LHCN-M2 (cell line): Measurements from ENCODE around the gene LRRK1. TPM values are rescaled to one million over a fixed set of nuclear protein-coding genes. Genes with fewer than 3 reads are reported as not detected.

Source experiments
- DNase-seq: peaks from one replicate; pipeline ENCODE4 v3.0.0-alpha.2; 2012; ENCODE audit warnings: low read depth
- total RNA-seq: library from RNA; depleted of rRNA; stranded (reverse); fragments of >200 nt; gene quantifications from 2 replicates; pipeline ENCODE4 v1.2.3, GENCODE V29; 2014

The LRRK1 gene
- total RNA-seq, 1 experiment from 2014 or later = 0.17 TPM

GRCh38 chr15:100890051-100890720 lies 29.0 kb upstream of the LRRK1 start:
- no peak for DNase-seq

DNA sequence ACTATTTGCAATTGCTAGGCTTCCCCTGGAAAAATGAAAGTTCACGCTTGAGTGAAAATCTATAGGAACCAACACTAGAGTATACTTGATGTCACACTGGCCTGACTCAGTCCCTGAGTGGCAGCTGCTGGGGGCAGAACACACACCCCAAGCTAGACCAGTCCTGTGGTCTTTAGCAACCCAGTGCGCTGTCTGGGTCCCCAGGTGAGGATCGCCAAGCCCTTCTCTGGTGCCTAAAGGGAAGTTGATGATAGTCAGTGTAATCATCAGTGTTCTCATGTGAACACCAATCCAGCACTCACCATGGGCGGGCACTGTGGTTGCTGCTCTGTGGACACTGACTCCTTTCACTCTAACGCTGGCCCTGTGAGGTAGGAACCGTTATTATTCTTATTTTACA lies 28.3 kb upstream of the LRRK1 start:
- DNase-seq = no peak

GRCh38 chr15:100891307-100892012 lies 27.7 kb upstream of the LRRK1 start:
- no peak for DNase-seq

DNA sequence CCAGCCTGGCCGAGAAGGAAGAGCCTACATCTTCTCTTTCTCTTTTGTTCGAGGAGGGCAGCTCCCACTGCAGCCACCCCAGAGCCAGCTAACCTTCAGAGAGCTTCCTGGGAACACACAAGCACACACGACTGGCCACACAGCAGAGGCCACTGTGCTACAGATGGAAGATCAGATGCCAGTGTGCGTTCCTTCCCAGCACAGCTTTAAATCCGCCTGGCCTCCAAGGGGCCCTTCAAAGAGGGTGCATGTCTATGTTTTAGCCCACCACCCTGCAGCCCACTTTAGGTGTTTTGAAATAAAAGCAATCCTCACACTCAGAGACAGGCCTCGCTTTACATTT lies 27.2 kb upstream of the LRRK1 start:
- DNase-seq = no peak

- DNase-seq = no peak
These were observed 25.7 kb upstream of the LRRK1 start for GRCh38 chr15:100893261-100893963.

DNA sequence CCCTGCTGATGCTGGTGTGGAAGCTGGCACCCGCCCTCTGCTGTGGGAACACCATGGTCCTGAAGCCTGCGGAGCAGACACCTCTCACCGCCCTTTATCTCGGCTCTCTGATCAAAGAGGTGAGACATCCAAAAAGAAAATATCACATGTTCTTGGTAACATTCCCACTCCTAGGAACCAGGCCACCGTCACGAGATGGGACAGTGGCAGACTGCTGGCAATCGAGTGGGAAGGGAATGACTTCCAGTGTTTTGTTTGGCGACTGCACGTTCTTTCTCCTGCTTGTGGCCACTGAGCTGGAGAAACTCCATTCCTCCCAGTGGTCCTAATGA lies 25.2 kb upstream of the LRRK1 start:
- no peak for DNase-seq

GRCh38 chr15:100895721-100896120 lies 23.4 kb upstream of the LRRK1 start:
- no peak for DNase-seq

- DNase-seq = no peak
These were observed 21.7 kb upstream of the LRRK1 start for GRCh38 chr15:100897221-100898151.

DNA sequence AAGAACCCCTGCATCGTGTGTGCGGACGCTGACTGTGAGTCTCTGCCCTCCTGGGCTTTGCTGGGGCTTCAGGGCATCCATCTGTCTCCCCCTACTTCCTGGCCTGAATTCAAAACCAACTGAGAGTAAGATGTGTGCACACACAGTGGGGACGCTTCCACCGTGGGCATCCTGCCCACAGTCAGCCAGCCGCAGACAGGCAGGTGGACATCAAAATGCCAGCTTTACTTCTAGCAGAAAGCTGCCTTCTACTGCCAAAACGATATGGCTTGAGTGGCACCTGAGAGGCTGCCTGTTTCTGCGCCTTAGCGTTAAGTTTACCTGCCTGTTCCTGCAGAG lies 21.0 kb upstream of the LRRK1 start:
- no peak for DNase-seq

DNA sequence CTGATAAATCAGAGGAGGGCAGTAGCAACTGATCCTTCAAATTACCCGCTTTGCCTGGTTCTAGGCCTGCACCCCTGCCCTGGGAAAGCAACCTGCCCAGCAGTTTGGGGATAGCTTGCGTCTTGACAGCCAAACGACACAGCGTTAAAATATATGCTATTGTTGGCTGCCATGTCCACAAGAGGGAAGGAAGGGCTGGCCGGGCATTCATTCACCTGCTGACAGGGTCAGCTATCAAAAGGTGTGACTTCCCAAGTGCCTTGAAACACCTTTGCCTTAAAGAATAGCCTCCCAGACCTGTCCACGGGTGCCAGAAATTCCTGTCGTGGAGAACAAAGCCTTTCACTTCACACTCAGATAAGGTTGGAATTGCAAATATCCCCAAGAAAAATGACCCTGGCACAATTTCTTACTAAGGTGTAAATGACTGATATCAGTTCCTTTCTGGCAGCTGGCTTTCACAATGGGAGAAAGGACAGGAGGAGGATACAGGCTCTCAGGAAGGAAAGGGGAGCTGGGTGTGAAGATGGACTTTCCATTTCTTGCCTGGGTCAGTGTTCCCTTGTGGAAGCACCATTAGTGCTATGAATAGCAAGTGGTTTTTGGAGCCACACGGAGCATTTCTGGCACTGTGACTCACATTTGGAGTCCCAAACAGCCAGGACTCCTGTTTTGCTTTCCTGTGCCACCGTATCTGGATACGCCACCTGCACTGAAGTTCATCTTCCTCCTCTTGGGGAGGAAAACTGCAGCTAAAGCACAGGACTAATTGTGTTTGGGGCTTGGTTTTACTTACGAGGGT lies 20.3 kb upstream of the LRRK1 start:
- no peak for DNase-seq

DNA sequence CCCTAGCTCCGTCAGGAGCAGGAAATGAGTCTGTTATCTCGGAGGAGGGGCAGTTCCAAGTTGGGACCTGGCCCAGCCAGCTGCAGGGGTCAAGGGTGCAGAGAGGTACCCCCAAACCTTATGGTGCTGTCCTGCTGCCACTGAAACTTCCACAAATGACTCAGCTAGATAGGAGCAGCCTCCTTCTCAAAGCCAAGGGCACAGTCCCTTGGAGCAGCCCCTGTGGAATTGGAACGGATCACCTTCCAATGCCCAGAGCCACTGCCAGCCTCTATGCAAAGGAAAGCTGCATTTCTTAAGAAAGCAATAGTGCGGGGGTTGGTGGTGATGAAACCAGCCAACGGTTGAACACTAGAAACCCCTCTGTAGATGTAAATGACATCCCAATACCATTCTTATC lies 19.6 kb upstream of the LRRK1 start:
- DNase-seq = no peak

DNA sequence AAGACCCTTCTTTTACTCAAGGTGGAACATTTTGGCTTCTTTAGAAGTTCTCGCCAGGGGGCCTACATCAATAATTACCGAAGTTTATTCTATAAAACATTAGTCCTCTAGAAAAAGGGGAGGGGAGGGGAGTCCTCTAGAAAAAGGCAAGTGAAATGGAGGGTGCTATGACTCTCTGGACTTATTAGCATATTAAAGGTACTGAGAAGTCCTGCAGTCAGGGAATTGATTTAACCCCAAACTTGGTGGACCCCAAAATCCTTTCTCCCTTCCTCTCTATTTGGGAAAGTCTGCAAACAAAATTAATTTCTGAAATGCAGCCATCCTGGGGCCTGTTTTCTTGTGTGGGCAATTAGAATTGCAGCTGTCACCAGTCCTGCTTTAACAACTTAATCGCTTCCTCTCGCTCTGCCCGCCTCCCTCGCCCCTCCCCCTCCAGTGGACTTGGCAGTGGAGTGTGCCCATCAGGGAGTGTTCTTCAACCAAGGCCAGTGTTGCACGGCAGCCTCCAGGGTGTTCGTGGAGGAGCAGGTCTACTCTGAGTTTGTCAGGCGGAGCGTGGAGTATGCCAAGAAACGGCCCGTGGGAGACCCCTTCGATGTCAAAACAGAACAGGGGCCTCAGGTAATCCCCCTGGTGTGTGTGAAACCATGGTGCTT lies 18.9 kb upstream of the LRRK1 start:
- no peak for DNase-seq

GRCh38 chr15:100900795-100901169 lies 18.4 kb upstream of the LRRK1 start:
- no peak for DNase-seq

- no peak for DNase-seq
These were observed 17.9 kb upstream of the LRRK1 start for GRCh38 chr15:100901296-100901695.

DNA sequence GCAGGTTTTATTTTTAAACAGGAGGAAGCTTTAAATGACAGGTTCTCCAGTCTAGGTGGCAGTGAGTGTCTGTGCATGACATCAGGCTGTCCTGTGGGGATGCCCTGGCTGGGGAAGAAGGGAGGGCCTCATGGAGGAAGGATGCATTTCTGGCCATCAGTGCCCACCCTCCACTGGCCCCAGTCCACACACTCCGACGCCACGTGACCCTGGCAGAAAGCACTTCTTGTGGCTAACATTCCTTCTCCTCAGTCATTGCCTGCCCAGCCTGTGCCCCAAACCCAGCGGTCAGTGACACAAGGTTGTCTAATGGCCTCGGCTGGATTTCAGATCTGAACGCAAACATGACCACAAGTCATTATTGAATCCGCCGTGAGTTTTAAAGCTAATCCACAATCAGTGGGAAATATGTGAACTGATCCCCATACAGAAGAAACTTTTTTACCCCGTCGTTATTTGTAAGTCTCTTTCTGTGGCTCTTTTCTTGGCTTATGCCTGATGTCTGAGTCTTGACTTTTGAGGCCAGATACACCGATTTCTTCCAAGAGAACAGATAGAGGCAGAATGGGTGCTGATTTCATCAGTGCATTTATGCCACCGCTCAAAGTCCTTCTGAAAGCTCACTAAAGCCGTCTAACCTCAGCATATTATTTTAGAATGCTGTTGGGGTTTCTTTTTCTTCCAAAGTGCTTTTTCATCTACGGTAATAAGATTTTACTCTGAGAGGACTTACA lies 17.3 kb upstream of the LRRK1 start:
- DNase-seq = no peak

- DNase-seq = peak; percentile 30
These were observed 16.6 kb upstream of the LRRK1 start for GRCh38 chr15:100902436-100903167.

DNA sequence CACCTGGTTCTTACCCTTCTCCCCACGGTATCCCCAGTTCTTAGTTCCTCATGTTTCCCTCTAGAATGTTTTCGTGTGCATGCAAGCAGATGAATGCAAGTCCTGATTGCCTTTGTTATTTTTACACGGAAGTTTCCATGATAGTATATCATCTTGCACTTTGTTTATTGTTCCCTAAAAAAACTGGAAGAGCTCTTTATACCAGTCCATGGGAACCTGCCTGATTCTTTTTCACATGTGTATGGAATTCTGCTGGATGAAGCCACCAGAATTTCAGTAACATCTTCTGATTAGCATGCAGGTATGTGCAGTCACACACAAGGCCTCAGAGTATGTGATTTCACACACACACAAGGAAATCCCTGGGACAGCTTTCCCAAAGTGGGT lies 16.0 kb upstream of the LRRK1 start:
- DNase-seq = no peak

- no peak for DNase-seq
These were observed 13.3 kb upstream of the LRRK1 start for GRCh38 chr15:100905850-100906249.

DNA sequence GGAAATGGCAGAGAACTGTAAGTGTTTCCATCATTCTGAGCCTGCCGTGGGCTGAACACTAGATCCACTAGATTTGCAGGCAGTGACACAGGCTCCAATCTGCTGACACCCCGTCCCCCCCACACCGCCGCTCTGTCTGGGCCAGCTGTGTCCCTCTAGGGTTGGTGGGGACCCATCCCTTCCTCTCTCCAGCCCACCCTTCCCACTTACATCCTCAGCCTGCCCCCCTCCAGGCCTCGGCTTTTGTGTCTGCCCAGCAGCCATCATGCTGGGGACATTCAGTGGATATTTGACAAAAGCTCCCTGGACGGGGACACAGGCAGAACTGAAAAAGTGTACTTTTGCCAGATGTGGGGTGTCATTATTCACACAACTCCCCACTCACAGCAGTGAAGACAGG lies 10.7 kb upstream of the LRRK1 start:
- no peak for DNase-seq
